ENCODE data around the gene CALN1.
"Not testable (repeated sequence)": the region's sequence is repeated elsewhere in the genome, so short reads cannot be mapped to it uniquely, and the experiment has no call there.

The CALN1 gene

DNA sequence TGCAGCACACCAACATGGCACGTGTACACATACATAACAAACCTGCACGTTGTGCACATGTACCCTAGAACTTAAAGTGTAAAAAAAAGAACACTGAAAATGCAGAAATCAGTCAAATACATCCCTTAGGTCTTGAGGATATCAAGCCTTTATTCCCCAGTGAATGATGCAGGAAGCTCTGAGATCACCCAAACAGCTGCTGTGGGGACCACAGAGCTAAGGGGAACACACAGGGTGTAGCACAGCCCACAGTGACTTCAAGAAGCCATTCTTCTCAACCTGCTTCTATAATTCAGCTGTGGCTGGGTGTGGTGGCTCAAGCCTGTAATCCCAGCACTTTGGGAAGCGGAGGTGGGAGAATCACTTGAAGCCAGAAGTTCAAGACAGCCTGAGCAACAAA, 314.9 kb downstream of the CALN1 start:
- no peak for DNase-seq (ENCODE audit: low spot score)

DNA sequence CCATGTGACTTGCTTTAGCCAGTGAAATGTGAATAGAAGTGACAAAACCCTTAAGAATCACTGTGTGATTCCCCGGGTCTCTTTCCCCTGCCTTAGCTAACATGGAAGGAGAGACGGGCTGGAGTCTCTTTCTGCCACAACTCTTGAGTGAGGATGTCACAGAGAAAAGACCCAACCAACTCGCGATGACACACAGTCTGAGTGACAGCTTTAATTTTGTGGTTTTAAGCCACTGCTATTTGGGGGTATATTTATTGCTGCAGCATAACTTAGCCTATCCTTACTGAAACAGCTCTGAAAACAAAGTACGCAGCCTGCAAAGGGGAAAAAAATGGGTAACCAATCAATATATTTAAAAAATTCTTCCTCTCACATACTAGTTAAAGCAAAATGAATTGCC, 319.4 kb downstream of the CALN1 start:
- no peak for DNase-seq (ENCODE audit: low spot score)

DNA sequence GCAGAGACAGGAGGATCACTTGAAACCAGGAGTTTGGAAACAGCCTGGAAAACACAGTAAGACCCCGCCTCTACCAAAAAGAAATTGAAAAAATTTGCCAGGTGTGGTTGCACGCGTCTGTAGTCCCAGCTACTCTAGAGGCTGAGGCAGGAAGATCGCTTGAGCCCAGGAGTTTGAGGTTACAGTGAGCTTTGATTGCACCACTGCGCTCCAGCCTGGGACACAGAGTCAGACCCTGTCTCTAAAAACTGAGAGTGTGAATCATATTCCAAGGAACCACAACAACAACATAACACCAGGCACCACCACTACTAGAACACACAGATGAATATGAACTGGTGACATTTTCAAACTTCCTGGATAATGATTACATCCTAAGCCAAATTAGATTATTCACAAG, 324.2 kb downstream of the CALN1 start:
- DNase-seq (ENCODE audit: low spot score) = no peak

DNA sequence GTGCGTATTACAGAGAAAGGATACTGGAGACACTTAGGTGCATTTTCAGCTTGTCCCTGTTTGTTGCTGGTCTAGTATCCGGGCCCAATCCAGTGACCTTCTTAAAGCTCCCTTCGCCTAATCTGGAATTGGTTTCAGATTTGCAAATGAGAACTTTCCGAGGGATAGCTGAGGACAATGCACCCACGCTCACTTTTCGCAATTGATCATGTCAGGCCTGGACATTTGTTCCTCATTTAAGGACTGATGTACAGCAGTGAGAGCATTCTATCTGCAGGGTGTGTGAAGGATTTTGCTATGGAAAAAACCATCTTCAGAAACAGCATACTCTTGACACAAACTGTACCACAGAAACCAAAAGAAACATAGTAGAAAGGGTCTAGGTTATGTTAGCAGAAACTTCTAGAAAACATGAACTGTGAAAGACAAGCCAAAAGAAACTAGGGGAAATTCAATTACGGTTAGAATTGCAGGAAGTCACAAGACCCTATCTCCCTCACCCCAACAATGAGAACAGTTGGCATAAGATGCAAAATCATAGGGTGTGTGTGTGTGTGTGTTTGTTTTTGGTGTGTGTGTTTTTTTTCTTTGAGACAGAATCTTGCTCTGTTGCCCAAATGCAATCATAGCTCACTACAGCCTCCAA, 331.1 kb downstream of the CALN1 start:
- no peak for DNase-seq (ENCODE audit: low spot score)

DNA sequence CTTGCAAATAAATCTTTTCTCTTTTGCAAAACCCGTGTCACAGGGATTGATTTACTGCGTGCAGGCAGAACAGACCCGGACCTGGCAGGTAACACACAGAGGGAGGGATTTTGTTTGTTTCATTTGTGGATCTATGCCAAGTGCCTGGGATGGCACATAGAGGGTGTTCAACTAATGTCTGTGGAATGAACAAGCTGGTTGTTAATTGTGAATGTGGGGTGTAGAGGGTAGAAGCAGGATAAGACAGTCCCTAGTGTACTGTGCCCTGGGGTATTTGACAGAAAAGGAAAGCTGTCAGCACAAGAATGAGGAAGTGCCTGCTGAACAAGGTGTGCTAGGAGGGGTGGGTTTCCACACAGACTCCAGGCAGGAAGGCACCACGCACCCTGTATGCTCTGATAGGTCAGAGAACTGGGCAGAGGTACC, 331.8 kb downstream of the CALN1 start:
- DNase-seq (ENCODE audit: low spot score) = no peak

DNA sequence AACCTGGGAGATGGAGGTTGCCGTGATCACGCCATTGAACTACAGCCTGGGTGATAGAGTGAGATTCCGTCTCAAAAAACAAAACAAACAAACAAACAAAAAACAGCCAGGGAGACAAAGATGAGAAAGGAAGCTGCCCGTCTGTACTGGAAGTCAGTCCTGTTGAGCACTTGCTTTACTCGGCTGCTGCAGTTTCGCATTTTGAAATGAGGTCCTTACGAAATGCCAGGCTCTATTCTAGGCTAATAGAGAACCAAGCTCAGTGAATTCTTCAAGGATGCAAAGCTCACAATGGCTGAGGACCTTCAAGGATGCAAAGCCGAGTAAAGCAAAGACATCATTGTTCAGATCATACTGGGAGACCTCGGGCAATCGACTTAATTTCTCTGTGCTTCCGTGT, 333.3 kb downstream of the CALN1 start:
- no peak for DNase-seq (ENCODE audit: low spot score)

DNA sequence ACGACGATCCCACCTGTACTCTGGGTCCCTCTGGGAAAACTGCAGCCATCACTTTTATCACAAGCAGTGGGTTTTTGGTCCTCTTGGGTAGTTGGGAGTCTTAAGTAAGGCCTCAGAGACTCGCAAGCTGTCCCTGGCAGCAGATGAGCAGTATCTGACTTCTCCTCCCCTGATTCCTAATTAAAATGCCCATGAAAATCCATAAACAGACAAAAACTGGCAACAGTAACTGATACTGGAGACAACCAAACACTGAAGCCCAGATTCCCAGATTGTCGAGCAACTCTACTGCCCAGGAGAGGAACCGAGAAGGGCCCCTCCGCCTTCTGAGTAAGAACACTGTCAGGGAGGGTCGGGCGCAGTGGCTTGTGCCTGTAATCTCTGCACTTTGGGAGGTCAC, 333.8 kb downstream of the CALN1 start:
- no peak for DNase-seq (ENCODE audit: low spot score)

DNA sequence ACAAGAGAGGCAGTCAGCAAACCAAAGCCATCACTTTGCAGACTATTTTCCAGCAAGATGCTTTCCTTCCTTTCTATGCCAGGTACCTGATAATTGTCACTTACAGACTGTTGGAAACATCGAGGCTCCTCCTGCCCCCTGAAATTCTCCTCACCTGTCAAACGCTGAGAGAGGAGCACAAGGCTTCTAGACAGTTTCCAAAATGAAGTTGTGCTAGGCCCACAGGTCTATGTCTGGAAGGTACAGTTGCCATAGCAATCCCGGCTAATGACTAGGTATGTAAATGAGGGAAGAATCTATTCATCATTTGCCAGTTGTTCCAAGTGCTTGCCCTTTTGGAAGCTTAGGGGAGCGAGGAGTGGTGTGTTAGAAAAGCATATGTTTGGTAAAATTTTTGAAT, 334.4 kb downstream of the CALN1 start:
- DNase-seq (ENCODE audit: low spot score) = no peak

DNA sequence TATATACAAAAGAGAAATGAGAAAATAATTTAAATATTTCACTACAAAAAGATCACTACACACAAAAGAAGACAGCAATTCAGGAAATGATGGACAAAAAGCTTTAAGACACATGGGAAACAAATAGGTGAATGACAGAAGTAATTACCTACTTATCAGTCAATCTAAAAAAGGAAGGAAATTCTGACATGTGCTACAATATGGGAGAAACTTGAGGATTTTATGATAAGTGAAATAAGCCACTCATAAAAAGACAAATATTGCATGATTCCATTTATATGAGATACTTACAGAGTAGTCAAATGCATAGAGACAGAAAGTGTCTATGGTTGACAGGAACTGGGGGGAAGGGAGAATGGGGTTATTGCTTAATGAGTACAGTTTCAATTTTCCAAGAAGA, 339.2 kb downstream of the CALN1 start:
- no peak for DNase-seq (ENCODE audit: low spot score)

DNA sequence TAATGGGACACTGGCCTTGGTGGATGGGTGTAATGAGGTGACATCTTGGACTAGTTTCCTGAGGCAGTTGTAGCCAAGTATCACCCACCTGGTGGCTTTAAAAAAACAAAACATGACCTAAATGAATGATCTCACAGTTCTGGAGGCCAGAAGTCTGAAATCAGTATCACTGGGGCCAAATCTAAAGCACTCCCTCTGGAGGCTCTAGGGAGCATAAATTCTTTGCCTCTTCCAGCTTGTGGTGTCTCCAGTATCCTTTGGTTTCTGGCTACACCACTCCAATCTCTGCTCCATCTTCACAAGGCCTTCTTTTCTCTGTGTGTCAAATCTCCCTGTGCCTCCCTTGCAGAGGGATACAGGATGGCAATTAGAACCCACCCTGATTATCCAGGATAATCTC, 342.9 kb downstream of the CALN1 start:
- DNase-seq (ENCODE audit: low spot score) = no peak

DNA sequence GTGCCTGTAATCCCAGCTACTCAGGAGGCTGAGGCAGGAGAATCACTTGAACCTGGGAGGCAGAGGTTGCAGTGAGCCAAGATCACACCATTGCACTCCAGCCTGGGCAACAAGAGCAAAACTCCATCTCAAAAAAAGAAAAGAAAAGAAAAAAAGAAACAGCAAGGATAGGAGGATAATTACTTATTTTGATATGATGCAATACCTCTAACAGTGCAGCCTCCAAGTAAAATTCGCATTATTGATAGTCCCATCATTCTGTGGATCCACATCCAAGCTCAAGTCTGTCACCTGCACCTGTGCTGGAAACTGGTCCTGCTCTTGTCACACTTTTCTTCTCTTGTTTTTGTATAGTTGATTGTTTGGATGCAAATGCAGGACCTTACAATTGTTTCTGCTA, 346.4 kb downstream of the CALN1 start:
- not testable (repeated sequence) for DNase-seq (ENCODE audit: low spot score)

DNA sequence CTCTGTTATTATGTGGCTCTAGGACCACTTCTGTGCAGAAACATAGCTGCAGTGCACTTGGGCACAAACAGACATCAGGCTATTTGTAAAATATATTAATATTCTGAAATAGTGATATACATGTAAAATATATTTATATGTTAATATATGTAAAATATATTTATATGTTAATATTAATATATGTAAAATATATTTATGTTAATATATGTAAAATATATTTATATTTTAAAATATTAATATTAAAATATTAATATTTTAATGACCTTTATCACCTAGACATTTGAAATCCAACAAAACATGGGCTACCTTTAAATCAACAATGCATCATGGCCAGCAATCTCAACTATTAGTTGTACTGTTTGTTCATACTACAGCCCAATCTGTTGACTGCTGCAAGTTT, 347.2 kb downstream of the CALN1 start:
- DNase-seq (ENCODE audit: low spot score) = no peak

DNA sequence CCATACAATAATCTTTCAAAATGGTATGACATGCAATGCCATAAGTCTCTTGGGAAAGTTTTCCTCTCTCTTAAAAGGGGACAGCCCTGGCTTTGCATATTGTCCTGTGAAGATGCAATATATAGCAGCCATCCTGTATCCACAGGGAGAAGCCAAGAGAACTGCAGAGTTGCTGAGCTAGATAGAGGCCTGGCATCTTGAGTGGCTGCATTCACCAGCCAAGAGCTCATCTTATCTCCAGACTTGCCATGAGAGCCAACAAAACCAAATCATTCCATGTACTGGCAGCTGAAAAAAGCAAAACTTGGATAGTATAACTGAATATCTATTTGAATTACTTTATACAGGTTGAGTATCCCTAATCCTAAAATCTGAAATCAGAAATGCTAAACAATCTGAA, 348.8 kb downstream of the CALN1 start:
- DNase-seq (ENCODE audit: low spot score) = no peak

DNA sequence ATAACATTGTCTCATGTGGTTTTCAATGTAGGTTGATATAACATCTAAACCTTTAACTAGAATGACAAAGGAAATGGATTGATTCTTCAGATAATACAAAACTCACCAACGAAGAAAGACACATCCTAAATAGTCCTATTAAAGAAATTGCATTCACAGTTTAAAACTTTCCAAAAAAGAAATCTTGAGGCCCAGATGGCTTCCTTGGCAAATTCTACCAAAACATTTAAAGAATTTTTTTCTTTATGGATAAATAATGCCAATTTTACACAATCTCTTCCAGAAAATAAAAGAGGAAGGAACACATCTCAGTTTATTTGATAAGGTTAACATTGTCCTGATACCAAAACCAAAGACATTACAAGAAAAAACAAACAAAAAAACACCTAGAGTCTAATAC, 349.5 kb downstream of the CALN1 start:
- no peak for DNase-seq (ENCODE audit: low spot score)

DNA sequence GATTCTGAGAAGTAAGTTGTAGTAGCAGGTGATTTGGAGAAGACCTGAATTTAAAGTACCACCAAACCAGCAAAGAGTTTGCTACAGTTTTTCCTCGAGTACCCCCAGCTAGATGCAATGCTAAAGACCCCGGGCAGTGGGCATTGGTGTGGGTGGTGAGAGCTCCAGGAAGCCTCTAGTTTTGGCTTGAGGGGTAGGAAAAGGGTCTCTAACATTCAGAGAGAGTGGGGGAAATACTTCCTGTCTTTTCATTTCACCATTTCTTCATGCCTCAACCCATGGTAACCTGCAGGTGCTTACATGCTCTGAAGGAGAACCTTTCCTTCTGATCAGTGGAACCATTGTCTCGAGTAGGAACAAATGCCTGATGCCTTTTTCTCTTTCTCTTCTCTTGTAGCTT, 352.2 kb downstream of the CALN1 start:
- no peak for DNase-seq (ENCODE audit: low spot score)

DNA sequence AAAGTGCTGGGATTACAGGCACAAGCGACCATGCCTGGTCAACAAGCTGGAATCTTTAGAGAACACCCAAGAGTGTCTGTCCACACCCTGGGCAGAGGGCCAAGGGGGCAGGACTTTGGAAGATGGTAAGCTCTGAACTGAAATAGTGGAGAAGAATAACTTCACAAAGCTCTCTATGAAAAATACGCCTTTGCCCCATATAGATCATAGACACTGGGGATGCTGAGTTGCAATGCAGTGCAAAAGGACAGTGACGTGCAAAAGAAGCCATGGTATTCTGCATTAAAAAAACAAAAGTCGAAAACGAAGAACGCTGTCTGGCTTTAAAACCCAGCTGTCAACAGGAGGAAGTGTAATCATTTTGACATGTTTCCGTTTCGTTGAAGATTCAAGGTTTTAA, 353.6 kb downstream of the CALN1 start:
- DNase-seq (ENCODE audit: low spot score) = no peak

DNA sequence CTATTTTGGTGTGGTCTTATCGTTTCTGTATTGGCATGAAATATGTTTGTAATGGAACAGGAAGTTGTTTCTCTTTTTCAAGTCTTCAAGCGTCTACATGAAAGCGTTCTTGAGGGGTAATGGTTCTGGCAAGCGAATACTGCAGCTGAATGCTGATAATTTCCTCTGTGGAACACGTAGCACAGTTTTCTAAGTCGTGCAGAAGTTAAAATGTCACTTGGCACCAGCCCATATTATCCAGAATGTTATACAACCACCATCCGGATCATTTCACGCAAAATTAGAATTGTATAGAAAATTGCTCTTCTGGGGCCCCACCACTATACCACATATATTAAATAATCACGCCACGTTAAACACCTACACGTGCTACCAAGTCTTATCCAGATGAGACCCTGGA, 354.3 kb downstream of the CALN1 start:
- DNase-seq (ENCODE audit: low spot score) = no peak

DNA sequence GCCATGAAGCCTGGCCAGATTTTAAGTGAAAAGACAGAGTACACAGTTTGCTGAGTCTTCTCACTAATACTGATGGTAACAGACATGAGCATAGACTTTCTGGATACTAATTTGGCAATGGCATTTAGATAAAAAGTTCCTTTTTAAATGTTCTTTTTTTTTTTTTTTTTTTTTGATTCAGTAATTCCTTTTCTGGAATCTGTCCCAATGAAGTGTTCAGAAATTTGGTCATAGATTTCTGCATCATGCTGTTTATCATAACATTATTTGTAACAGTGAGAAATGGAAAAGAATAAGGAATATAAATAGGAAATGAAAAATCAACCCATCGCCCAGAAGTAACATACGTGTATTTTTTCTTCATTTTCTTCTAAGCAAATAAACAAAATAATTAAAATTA, 354.9 kb downstream of the CALN1 start:
- DNase-seq (ENCODE audit: low spot score) = no peak

DNA sequence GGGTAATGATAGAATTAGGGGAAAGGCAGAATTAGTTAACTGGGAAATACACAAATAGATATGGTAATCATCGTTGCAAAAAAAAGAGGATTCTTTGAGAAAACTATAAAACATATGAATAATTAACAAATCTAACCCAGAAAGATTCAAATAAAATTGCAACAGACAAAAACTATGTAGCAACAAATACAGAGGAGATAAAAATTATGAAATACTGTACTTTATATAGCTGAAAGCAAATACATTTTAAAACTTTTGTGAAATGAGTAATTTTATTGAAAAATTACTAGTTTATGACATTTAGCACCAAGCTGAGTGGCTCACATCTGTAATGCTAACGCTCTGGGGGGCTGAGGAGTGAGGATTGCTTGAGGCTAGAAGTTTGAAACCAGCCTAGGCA, 356.7 kb downstream of the CALN1 start:
- DNase-seq (ENCODE audit: low spot score) = no peak

DNA sequence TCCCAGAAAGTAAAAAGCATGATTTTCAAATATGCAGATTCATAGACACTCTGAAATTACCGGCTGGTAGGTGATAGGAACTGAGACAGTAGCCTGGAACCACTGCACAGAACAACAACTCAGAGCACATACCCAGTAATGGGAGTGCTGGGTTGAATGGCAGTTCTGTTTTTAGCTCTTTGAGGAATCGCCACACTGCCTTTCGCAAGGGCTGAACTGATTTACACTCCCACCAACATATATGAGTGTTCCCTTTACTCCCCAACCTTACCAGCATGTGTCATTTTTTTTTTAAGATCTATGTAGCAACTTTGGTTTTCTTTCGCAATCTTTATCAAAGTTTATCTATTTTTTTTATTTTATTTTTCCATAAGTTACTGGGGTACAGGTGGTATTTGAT, 358.8 kb downstream of the CALN1 start:
- DNase-seq (ENCODE audit: low spot score) = no peak

DNA sequence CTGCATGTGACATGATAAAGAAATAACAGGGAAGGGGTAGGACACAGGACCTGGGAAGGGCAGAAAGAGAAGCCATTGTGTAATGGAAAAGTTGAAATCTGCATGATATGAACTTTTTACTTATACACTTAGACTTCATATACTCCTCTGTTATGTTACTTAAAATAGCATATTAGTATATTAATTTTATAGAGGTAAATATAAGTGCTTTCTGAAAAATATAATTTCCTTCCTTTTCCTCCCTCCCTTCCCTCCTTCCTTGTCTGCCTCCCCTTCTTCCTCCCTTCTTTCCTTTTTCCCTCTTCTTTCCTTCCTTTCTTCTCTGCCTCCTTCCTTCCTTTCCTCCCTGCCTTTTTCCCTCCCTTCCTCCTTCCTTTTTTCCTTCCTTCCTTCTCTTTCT, 363.7 kb downstream of the CALN1 start:
- no peak for DNase-seq (ENCODE audit: low spot score)

DNA sequence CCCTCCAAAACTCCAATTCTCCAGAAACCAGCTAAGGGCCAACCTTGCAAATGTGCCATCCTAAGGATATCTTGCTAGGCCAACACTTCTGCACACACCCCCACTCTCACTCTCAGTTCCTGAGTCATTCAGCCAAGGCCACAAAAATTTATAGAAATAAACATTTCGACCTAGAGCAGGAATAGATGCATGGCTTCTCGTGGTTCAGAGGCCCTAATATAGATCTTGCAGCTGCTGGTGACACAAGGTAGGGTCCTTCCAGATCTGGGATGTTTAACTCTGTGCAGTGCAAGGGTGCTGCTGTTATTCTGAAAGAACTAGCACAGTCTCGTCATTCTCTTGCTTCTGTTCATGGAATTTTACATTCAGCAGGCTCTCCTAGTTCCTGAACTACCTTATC, 369.3 kb downstream of the CALN1 start:
- no peak for DNase-seq (ENCODE audit: low spot score)

DNA sequence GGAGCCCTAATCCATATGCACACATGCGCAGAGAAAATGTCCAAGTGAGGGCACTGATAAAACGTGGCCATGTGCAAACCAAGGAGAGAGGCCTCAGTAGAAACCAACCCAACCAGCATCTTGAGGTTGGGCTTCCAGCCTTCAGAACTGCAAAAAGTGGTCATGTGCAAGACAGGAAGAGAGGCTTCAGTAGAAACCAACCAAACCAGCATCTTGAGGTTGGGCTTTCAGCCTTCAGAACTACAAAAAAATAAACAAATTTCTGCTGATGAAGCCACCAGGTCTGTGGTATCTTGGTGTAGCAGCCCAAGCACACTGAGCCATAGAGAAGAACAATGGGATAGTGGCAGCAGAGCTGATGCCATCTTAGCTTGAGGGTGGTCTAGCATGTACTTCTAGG, 371.5 kb downstream of the CALN1 start:
- DNase-seq (ENCODE audit: low spot score) = no peak

DNA sequence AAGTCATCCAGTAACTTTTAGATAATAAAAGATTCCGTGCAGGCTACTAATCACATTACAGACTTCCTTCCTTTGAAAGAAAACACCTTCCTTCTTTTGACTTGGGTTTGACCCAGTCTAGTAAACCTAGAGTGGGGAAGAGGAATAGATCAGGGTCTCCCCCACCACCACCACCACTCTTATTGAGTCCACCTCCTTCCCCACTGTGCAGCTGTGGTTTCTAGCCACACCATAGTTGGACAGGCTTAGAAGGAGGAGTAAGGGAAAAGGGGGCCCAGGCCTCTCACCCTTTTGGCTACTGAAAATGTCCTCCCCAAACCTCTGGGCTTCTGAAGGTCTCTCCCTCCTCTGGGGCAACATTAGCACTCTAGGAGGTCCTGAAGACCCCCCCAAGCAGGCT, 372.7 kb downstream of the CALN1 start:
- DNase-seq (ENCODE audit: low spot score) = no peak
